Measurements from ENCODE around the gene CDYL2.
A peak's percentile ranks its signal among the peaks of the same experiment; 100 is the strongest.

GRCh38 chr16:80824623-80825364 is 20.4 kb upstream of the CDYL2 start:
- TF ChIP-seq CTCF (conservative IDR thresholded peaks at IDR 0.05 in 1 of 2, IDR thresholded peaks at IDR 0.05 in 1 of 2; ENCODE audit: extremely low read depth in 1 of 2, insufficient read depth in 1 of 2, low read depth in 1 of 2, low read length in 2 of 2) (peak; percentile 69 to 75), EZH2 (IDR thresholded peaks at IDR 0.05; ENCODE audit: borderline replicate concordance, low read length) (no peak)
